Measurements from ENCODE around the gene RCAN3.

DNA sequence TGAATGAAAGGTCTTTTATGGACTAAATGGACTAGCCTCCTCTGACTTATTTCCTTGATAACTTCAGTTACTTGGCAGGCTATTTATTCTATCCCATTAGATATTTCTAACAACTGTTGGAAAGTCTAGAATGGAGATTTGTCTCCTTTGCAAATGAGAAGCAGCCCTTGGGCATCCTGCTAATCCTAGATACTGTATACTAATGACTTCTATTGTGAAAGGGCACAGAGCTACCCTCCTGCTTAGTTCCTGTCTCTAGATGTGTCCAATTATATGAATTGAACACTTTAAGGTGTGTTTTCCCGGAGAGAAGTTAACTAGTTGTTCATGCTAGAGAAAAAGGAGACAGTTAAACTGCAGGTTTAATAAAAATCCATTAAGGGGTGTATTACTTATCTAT lies 43.0 kb downstream of the RCAN3 start:
- TF ChIP-seq, protein P1, sequence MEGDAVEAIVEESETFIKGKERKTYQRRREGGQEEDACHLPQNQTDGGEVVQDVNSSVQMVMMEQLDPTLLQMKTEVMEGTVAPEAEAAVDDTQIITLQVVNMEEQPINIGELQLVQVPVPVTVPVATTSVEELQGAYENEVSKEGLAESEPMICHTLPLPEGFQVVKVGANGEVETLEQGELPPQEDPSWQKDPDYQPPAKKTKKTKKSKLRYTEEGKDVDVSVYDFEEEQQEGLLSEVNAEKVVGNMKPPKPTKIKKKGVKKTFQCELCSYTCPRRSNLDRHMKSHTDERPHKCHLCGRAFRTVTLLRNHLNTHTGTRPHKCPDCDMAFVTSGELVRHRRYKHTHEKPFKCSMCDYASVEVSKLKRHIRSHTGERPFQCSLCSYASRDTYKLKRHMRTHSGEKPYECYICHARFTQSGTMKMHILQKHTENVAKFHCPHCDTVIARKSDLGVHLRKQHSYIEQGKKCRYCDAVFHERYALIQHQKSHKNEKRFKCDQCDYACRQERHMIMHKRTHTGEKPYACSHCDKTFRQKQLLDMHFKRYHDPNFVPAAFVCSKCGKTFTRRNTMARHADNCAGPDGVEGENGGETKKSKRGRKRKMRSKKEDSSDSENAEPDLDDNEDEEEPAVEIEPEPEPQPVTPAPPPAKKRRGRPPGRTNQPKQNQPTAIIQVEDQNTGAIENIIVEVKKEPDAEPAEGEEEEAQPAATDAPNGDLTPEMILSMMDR (IDR thresholded peaks at IDR 0.05): no peak
- TF ChIP-seq, protein P2, sequence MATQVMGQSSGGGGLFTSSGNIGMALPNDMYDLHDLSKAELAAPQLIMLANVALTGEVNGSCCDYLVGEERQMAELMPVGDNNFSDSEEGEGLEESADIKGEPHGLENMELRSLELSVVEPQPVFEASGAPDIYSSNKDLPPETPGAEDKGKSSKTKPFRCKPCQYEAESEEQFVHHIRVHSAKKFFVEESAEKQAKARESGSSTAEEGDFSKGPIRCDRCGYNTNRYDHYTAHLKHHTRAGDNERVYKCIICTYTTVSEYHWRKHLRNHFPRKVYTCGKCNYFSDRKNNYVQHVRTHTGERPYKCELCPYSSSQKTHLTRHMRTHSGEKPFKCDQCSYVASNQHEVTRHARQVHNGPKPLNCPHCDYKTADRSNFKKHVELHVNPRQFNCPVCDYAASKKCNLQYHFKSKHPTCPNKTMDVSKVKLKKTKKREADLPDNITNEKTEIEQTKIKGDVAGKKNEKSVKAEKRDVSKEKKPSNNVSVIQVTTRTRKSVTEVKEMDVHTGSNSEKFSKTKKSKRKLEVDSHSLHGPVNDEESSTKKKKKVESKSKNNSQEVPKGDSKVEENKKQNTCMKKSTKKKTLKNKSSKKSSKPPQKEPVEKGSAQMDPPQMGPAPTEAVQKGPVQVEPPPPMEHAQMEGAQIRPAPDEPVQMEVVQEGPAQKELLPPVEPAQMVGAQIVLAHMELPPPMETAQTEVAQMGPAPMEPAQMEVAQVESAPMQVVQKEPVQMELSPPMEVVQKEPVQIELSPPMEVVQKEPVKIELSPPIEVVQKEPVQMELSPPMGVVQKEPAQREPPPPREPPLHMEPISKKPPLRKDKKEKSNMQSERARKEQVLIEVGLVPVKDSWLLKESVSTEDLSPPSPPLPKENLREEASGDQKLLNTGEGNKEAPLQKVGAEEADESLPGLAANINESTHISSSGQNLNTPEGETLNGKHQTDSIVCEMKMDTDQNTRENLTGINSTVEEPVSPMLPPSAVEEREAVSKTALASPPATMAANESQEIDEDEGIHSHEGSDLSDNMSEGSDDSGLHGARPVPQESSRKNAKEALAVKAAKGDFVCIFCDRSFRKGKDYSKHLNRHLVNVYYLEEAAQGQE (IDR thresholded peaks at IDR 0.05; ENCODE audit: insufficient read depth in 1 of 2, low read depth in 2 of 2, low read length in 1 of 2): no peak
- TF ChIP-seq SIN3A (IDR thresholded peaks at IDR 0.05; ENCODE audit: borderline replicate concordance, insufficient read depth, low read depth, low read length) (no peak), TCF7L2 (IDR thresholded peaks at IDR 0.05; ENCODE audit: low read depth, low read length) (no peak), POLR2AphosphoS5 (IDR thresholded peaks at IDR 0.05; ENCODE audit: low read depth, low read length) (no peak)
